ENCODE data around the gene MGST1. TPM values are rescaled to one million over a fixed set of nuclear protein-coding genes. Genes with fewer than 3 reads are reported as not detected.

MGST1 gene, protein sequence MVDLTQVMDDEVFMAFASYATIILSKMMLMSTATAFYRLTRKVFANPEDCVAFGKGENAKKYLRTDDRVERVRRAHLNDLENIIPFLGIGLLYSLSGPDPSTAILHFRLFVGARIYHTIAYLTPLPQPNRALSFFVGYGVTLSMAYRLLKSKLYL
- polyA plus RNA-seq (2013) = 561 and 590 TPM in 2 replicates

DNA sequence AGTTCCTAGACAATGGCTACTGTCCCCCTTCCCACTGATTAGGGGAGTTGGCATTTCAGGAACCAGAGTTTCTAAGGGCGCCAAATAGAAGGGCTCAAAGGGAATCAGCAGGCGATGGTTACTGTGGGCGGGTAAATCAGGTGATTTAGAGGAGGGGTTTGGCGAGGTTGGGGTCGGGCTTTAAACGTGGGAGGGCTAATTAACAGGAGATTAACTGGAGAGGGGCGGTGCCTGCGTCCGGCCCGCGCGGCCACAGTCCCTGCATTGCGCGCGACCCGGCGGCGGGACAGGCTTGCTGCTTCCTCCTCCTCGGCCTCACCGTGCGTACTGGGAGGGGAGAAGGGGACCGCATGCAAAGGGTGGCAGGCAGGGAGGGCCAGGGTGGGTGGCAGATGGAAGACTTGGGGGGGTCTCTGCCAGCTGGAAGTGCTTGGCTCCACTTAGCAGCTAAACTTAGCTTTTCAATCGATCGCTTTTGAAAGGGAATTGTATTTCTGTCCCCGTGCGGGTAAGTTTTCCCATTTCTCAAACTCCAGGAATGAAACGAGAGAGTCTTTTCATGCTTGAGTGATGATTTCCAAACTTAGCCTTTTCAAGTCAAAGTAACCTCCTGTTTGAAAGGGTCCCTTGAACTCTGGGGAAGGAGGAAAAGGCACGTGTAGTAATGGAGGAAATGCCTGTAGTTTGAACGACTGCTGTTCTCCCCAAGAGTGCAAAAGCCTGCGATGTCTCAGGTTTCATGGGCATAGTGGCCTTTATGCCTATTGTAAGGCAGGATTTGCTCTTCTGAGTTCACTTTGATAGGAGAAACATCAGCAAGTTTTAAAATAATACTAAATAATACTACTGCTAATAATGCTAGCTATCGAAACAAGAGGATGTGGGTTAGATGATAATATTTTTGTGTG lies at the start of gene MGST1:
MGST1 (plus strand) TSS at position 255 of the 908 bp plus-strand sequence. CDS start 6,608 bp downstream, outside the sequence.
- peaks cover 11% of the 10 kb centered on the region for H3K79me1 ChIP-seq (ENCODE audit: low read length)
- peak within 1 kb of the TSS; percentile 20 for H3K27ac ChIP-seq (ENCODE audit: low read depth, low read length)
- peaks cover 7% of the 10 kb centered on the region for H3K79me2 ChIP-seq (ENCODE audit: control insufficient read depth, insufficient read depth, low read length, poor library complexity)
- peak within 1 kb of the TSS; percentile 78 for H4K8ac ChIP-seq (ENCODE audit: low read depth, low read length)
- peak within 1 kb of the TSS; percentile 73 for H3K4me3 ChIP-seq (ENCODE audit: low read depth, low read length)
- no peak within 1 kb of the TSS for H2AK5ac ChIP-seq (ENCODE audit: low read length)
- no peaks in the 10 kb centered on the region for H3K27me3 ChIP-seq (ENCODE audit: insufficient read depth, low read length)
- peak within 1 kb of the TSS; percentile 65 for H3K14ac ChIP-seq (ENCODE audit: low read length)
- H3K4me2 ChIP-seq (ENCODE audit: low read length) = peak within 1 kb of the TSS; percentile 64
- peak within 1 kb of the TSS; percentile 61 for H4K91ac ChIP-seq (ENCODE audit: low read depth, low read length)
- peak within 1 kb of the TSS; percentile 48 for H4K12ac ChIP-seq (ENCODE audit: low read depth, low read length)
- no peaks in the 10 kb centered on the region for H3K9me3 ChIP-seq (ENCODE audit: insufficient read depth, low read depth, low read length)
- peak within 1 kb of the TSS; percentile 43 for H2AFZ ChIP-seq (ENCODE audit: insufficient read depth, low read length, poor library complexity)
- H3K36me3 ChIP-seq (ENCODE audit: control insufficient read depth in 1 of 2, insufficient read depth in 2 of 2, low read length in 2 of 2) = no peaks in the 10 kb centered on the region
- no CpG with 5 or more reads among the region's 31 CpGs for WGBS (ENCODE audit: extremely low coverage, insufficient coverage, insufficient read length)
- H2BK5ac ChIP-seq (ENCODE audit: low read depth, low read length, poor library complexity) = peak within 1 kb of the TSS; percentile 66
- peak within 1 kb of the TSS; percentile 83 for H3K9ac ChIP-seq (ENCODE audit: low read length)
- peak within 1 kb of the TSS; percentile 52 for H2BK12ac ChIP-seq (ENCODE audit: low read length)
- peak within 1 kb of the TSS; percentile 45 for H2BK120ac ChIP-seq (ENCODE audit: insufficient read depth, low read length, poor library complexity)
- H3K4ac ChIP-seq (ENCODE audit: low read depth, low read length) = peak within 1 kb of the TSS; percentile 78
- peak in 1 of 2 donors; percentile 15 for DNase-seq
- H3K23ac ChIP-seq (ENCODE audit: low read length) = no peak within 1 kb of the TSS
- H3K18ac ChIP-seq (ENCODE audit: low read length) = peak within 1 kb of the TSS; percentile 40
- peaks cover 7 to 14% of the 10 kb centered on the region in 2 experiments for H3K4me1 ChIP-seq (ENCODE audit: control insufficient read depth in 1 of 2, insufficient read depth in 2 of 2, low read length in 2 of 2)

DNA sequence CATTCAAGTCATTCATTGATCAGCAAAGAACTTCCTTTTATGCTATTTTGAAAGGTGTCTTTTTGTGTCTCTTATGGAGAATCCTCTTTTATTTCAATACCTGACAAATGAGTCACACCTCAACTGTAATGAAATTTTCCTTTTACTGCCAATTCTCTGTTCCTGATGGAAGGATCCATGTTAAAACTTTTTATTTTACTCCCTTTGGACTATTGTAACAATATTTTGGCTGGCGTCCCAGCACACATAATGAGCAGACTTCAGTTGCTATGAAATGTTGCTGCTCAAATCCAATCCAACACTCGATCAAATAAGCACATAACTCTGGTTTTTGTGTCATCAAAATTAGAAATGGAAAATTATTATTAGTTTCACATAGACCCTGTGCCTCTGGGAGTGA lies 48.0 kb upstream of the MGST1 start:
- Histone ChIP-seq H3K9me3 (ENCODE audit: insufficient read depth, low read depth, low read length) (peaks cover 1% of the 10 kb centered on the region), H3K27ac (ENCODE audit: low read depth, low read length) (no peak overlapping the region), H3K23ac (ENCODE audit: low read length) (no peak overlapping the region), H3K36me3 (ENCODE audit: control insufficient read depth in 1 of 2, insufficient read depth in 2 of 2, low read length in 2 of 2) (no peaks in the 10 kb centered on the region), H4K91ac (ENCODE audit: low read depth, low read length) (no peak overlapping the region), H2BK5ac (ENCODE audit: low read depth, low read length, poor library complexity) (no peak overlapping the region), H3K27me3 (ENCODE audit: insufficient read depth, low read length) (no peaks in the 10 kb centered on the region), H2BK120ac (ENCODE audit: insufficient read depth, low read length, poor library complexity) (no peak overlapping the region), H3K79me2 (ENCODE audit: control insufficient read depth, insufficient read depth, low read length, poor library complexity) (no peaks in the 10 kb centered on the region), H3K14ac (ENCODE audit: low read length) (no peak overlapping the region), H2AK5ac (ENCODE audit: low read length) (no peak overlapping the region), H3K4me3 (ENCODE audit: low read depth, low read length) (no peak overlapping the region), H3K4me1 (ENCODE audit: control insufficient read depth in 1 of 2, insufficient read depth in 2 of 2, low read length in 2 of 2) (no peaks in the 10 kb centered on the region), H2AFZ (ENCODE audit: insufficient read depth, low read length, poor library complexity) (no peak overlapping the region), H3K4ac (ENCODE audit: low read depth, low read length) (no peak overlapping the region), H4K8ac (ENCODE audit: low read depth, low read length) (no peak overlapping the region), H4K12ac (ENCODE audit: low read depth, low read length) (no peak overlapping the region), H2BK12ac (ENCODE audit: low read length) (no peak overlapping the region), H3K4me2 (ENCODE audit: low read length) (no peak overlapping the region), H3K79me1 (ENCODE audit: low read length) (no peaks in the 10 kb centered on the region), H3K9ac (ENCODE audit: low read length) (no peak overlapping the region), H3K18ac (ENCODE audit: low read length) (no peak overlapping the region)
- no CpG with 5 or more reads among the region's 2 CpGs for WGBS (ENCODE audit: extremely low coverage, insufficient coverage, insufficient read length)
- no peak for DNase-seq

DNA sequence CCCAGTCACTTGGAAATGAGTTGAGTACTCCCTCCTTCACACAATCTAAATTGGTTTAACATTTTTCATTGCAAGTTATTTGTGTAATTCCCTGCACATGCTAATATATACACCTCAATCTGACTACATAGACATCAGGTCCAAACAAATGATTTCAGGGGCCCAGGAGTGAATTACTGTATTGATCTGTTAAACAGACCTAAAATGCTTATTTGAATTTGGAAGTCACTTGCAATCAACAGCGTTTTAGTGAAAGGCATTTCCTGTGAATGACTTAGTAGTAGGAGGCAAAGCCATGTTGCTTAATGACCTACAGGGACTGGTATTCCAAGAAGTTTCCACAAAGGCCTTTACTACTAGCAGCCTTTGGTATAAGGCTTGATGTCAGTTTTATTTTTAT lies 47.3 kb upstream of the MGST1 start:
- no peak overlapping the region for H3K9ac ChIP-seq (ENCODE audit: low read length)
- peaks cover 1% of the 10 kb centered on the region for H3K9me3 ChIP-seq (ENCODE audit: insufficient read depth, low read depth, low read length)
- H3K79me1 ChIP-seq (ENCODE audit: low read length) = no peaks in the 10 kb centered on the region
- H3K4me2 ChIP-seq (ENCODE audit: low read length) = no peak overlapping the region
- no CpG with 5 or more reads among the region's 1 CpG for WGBS (ENCODE audit: extremely low coverage, insufficient coverage, insufficient read length)
- H3K27me3 ChIP-seq (ENCODE audit: insufficient read depth, low read length) = no peaks in the 10 kb centered on the region
- H4K12ac ChIP-seq (ENCODE audit: low read depth, low read length) = no peak overlapping the region
- H3K4ac ChIP-seq (ENCODE audit: low read depth, low read length) = no peak overlapping the region
- H3K23ac ChIP-seq (ENCODE audit: low read length) = no peak overlapping the region
- H4K8ac ChIP-seq (ENCODE audit: low read depth, low read length) = no peak overlapping the region
- H3K27ac ChIP-seq (ENCODE audit: low read depth, low read length) = no peak overlapping the region
- no peak overlapping the region for H4K91ac ChIP-seq (ENCODE audit: low read depth, low read length)
- H2BK120ac ChIP-seq (ENCODE audit: insufficient read depth, low read length, poor library complexity) = no peak overlapping the region
- no peak overlapping the region for H3K4me3 ChIP-seq (ENCODE audit: low read depth, low read length)
- H2BK12ac ChIP-seq (ENCODE audit: low read length) = no peak overlapping the region
- no peaks in the 10 kb centered on the region for H3K36me3 ChIP-seq (ENCODE audit: control insufficient read depth in 1 of 2, insufficient read depth in 2 of 2, low read length in 2 of 2)
- H3K4me1 ChIP-seq (ENCODE audit: control insufficient read depth in 1 of 2, insufficient read depth in 2 of 2, low read length in 2 of 2) = no peaks in the 10 kb centered on the region
- H2AK5ac ChIP-seq (ENCODE audit: low read length) = no peak overlapping the region
- H3K14ac ChIP-seq (ENCODE audit: low read length) = no peak overlapping the region
- DNase-seq = peak in 1 of 2 donors; percentile 29
- no peaks in the 10 kb centered on the region for H3K79me2 ChIP-seq (ENCODE audit: control insufficient read depth, insufficient read depth, low read length, poor library complexity)
- H3K18ac ChIP-seq (ENCODE audit: low read length) = no peak overlapping the region
- H2BK5ac ChIP-seq (ENCODE audit: low read depth, low read length, poor library complexity) = no peak overlapping the region
- no peak overlapping the region for H2AFZ ChIP-seq (ENCODE audit: insufficient read depth, low read length, poor library complexity)

DNA sequence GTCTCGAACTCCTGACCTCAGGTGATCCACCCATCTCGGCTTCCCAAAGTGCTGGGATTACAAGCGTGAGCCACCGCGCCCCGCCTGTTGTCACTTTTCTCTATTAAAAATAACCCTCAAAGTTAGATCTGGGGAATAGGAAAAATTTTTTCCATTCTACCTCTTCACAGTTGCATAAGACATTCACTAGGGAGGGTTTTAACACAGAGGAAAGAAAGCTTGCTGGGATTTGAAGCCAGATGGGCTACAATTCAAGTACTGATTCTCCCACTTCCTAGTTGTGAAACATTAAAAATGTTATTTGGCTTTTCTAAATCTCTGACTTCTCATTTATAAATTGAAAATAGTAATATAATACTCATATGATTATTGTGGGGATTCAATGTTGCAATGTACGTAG lies 46.7 kb upstream of the MGST1 start:
- no peak overlapping the region for H4K12ac ChIP-seq (ENCODE audit: low read depth, low read length)
- H3K79me1 ChIP-seq (ENCODE audit: low read length) = no peaks in the 10 kb centered on the region
- H2AFZ ChIP-seq (ENCODE audit: insufficient read depth, low read length, poor library complexity) = no peak overlapping the region
- no peak overlapping the region for H3K4ac ChIP-seq (ENCODE audit: low read depth, low read length)
- H3K4me1 ChIP-seq (ENCODE audit: control insufficient read depth in 1 of 2, insufficient read depth in 2 of 2, low read length in 2 of 2) = no peaks in the 10 kb centered on the region
- H3K14ac ChIP-seq (ENCODE audit: low read length) = no peak overlapping the region
- H3K23ac ChIP-seq (ENCODE audit: low read length) = no peak overlapping the region
- H3K18ac ChIP-seq (ENCODE audit: low read length) = no peak overlapping the region
- WGBS (ENCODE audit: extremely low coverage, insufficient coverage, insufficient read length) = no CpG with 5 or more reads among the region's 7 CpGs
- H2AK5ac ChIP-seq (ENCODE audit: low read length) = no peak overlapping the region
- no peak overlapping the region for H3K4me3 ChIP-seq (ENCODE audit: low read depth, low read length)
- H3K27ac ChIP-seq (ENCODE audit: low read depth, low read length) = no peak overlapping the region
- H3K9ac ChIP-seq (ENCODE audit: low read length) = no peak overlapping the region
- no peaks in the 10 kb centered on the region for H3K79me2 ChIP-seq (ENCODE audit: control insufficient read depth, insufficient read depth, low read length, poor library complexity)
- H3K4me2 ChIP-seq (ENCODE audit: low read length) = no peak overlapping the region
- H4K91ac ChIP-seq (ENCODE audit: low read depth, low read length) = no peak overlapping the region
- H3K36me3 ChIP-seq (ENCODE audit: control insufficient read depth in 1 of 2, insufficient read depth in 2 of 2, low read length in 2 of 2) = no peaks in the 10 kb centered on the region
- no peak overlapping the region for H2BK12ac ChIP-seq (ENCODE audit: low read length)
- no peak for DNase-seq
- no peak overlapping the region for H4K8ac ChIP-seq (ENCODE audit: low read depth, low read length)
- no peak overlapping the region for H2BK5ac ChIP-seq (ENCODE audit: low read depth, low read length, poor library complexity)
- H3K27me3 ChIP-seq (ENCODE audit: insufficient read depth, low read length) = no peaks in the 10 kb centered on the region
- H2BK120ac ChIP-seq (ENCODE audit: insufficient read depth, low read length, poor library complexity) = no peak overlapping the region
- H3K9me3 ChIP-seq (ENCODE audit: insufficient read depth, low read depth, low read length) = peaks cover 1% of the 10 kb centered on the region
